Keratinocyte (primary cell): ENCODE measurements around the gene MS4A6E. TPM values are rescaled to one million over a fixed set of nuclear protein-coding genes. Genes with fewer than 3 reads are reported as not detected.

Experiments used
- DNase-seq: peaks from one replicate; pipeline ENCODE4 v3.0.0-alpha.2; 2011; ENCODE audit warnings: low read depth, missing footprints, low spot score
- FAIRE-seq: peaks from 2 replicates; lab custom pipeline; 2011; peaks lifted over from hg19 to GRCh38; lab: Jason Lieb, UNC
- H2AFZ ChIP-seq: 2 replicates; pipeline ENCODE4 v1.6.0; 2012; ENCODE audit warnings: low read length, control low read depth, inconsistent platforms; ENCODE audit not compliant: control insufficient read depth
- H3K27ac ChIP-seq: 2 replicates; pipeline ENCODE4 v1.5.1; 2011; ENCODE audit warnings: low read length; ENCODE audit not compliant: control insufficient read depth, insufficient read depth
- H3K27me3 ChIP-seq: 3 replicates; pipeline ENCODE4 v1.6.0; 2011; ENCODE audit warnings: low read length; ENCODE audit not compliant: control insufficient read depth, insufficient read depth; ENCODE audit errors: extremely low read depth
- H3K36me3 ChIP-seq, 2 experiments: 2 replicates in 1 of 2; 3 replicates in 1 of 2; pipeline ENCODE4 v1.5.1; 2011; ENCODE audit warnings: low read length in 2 of 2, mild to moderate bottlenecking in 1 of 2; ENCODE audit not compliant: control insufficient read depth in 2 of 2, insufficient read depth in 2 of 2; ENCODE audit errors: extremely low read depth in 1 of 2
- H3K4me1 ChIP-seq: 3 replicates; pipeline ENCODE4 v1.5.1; 2011; ENCODE audit warnings: low read length; ENCODE audit not compliant: control insufficient read depth, insufficient read depth; ENCODE audit errors: extremely low read depth
- H3K4me2 ChIP-seq: 3 replicates; pipeline ENCODE4 v1.6.0; 2011; ENCODE audit warnings: low read depth, low read length; ENCODE audit not compliant: control insufficient read depth, insufficient read depth; ENCODE audit errors: extremely low read depth
- H3K4me3 ChIP-seq, 3 experiments: fragments of 200-600 bp in 1 of 3; sonication (generic) in 1 of 3; 2 replicates in 2 of 3; 3 replicates in 1 of 3; pipeline ENCODE4 v1.5.1; 2011 to 2016; ENCODE audit warnings: low read length in 3 of 3, mild to moderate bottlenecking in 3 of 3, control low read depth in 2 of 3, inconsistent platforms in 1 of 3, low read depth in 1 of 3, mixed read lengths in 1 of 3, mixed run types in 1 of 3, moderate library complexity in 1 of 3; ENCODE audit not compliant: control insufficient read depth in 2 of 3, insufficient read depth in 2 of 3; ENCODE audit errors: extremely low read depth in 1 of 3
- H3K79me2 ChIP-seq: 2 replicates; pipeline ENCODE4 v1.6.0; 2012; ENCODE audit warnings: low read length; ENCODE audit not compliant: control insufficient read depth, insufficient read depth
- H3K9ac ChIP-seq: 3 replicates; pipeline ENCODE4 v1.6.0; 2011; ENCODE audit warnings: low read length; ENCODE audit not compliant: control insufficient read depth, insufficient read depth; ENCODE audit errors: extremely low read depth
- H3K9me1 ChIP-seq: 3 replicates; pipeline ENCODE4 v1.6.0; 2011; ENCODE audit warnings: low read length; ENCODE audit not compliant: control insufficient read depth, insufficient read depth; ENCODE audit errors: extremely low read depth
- H3K9me3 ChIP-seq: 2 replicates; pipeline ENCODE4 v1.5.1; 2012; ENCODE audit warnings: low read depth, low read length; ENCODE audit not compliant: control insufficient read depth
- H4K20me1 ChIP-seq: 3 replicates; pipeline ENCODE4 v1.6.0; 2011; ENCODE audit warnings: low read length; ENCODE audit not compliant: control insufficient read depth, insufficient read depth; ENCODE audit errors: extremely low read depth
- CTCF ChIP-seq, 3 experiments: IDR thresholded peaks in 1 of 3; conservative IDR thresholded peaks in 1 of 3; optimal IDR thresholded peaks in 1 of 3; 2 replicates in 2 of 3; 3 replicates in 1 of 3; pipeline versions ENCODE3 to v1.5.1; 2011; ENCODE audit warnings: low read length in 3 of 3, mild to moderate bottlenecking in 3 of 3, moderate library complexity in 2 of 3, control low read depth in 1 of 3, inconsistent platforms in 1 of 3; ENCODE audit not compliant: insufficient read depth in 2 of 3; ENCODE audit errors: extremely low read depth in 1 of 3
- EZH2 ChIP-seq: IDR thresholded peaks from one replicate; pipeline ENCODE4 v1.6.1; 2012; ENCODE audit warnings: inconsistent platforms, mild to moderate bottlenecking, low read length, moderate library complexity
- dilution Hi-C: fragments of 300-500 bp; cut with MboI; formaldehyde crosslinking; loops from one replicate; pipeline ENCODE4 v1.7.0; 2020; ENCODE audit warnings: low sequenced_read_pairs; ENCODE audit not compliant: extremely low pct_ligation_motif_present
- polyA plus RNA-seq, 5 experiments: library from polyadenylated mRNA; depleted of rRNA in 3 of 5; stranded (reverse) in 3 of 5; stranded (forward) in 1 of 5; unstranded in 1 of 5; fragments of >200 nt; gene quantifications; 1 replicate in 1 of 5; 2 replicates in 3 of 5; 3 replicates in 1 of 5; pipeline versions ENCODE4 v1.2.1 to v1.2.3, GENCODE V29; 2011 to 2012; ENCODE audit warnings: missing spikeins in 2 of 5, low read depth in 1 of 5, low replicate concordance in 1 of 5

Gene MS4A6E
- polyA plus RNA-seq, 1 donor (not counting 4 experiments of a cell fraction or from before 2014, with no cell fraction given), result not detected

GRCh38 chr11:60372767-60373166 lies 45.7 kb downstream of the MS4A6E start:
- DNase-seq (no peak), FAIRE-seq (no peak)
- no peaks in the 10 kb centered on the region for H3K27me3 ChIP-seq
- no peak overlapping the region for H3K4me3 ChIP-seq
- dilution Hi-C loops, result no loop called here
- H3K9ac ChIP-seq, result no peak overlapping the region
- H3K9me3 ChIP-seq, result peaks cover 2% of the 10 kb centered on the region
- no peak for TF ChIP-seq CTCF (optimal IDR thresholded peaks at IDR 0.05 in 1 of 3, IDR thresholded peaks at IDR 0.05 in 1 of 3, conservative IDR thresholded peaks at IDR 0.05 in 1 of 3; ENCODE audit: extremely low read depth in 1 of 3, insufficient read depth in 2 of 3, low read length in 3 of 3)
- TF ChIP-seq EZH2, result no peak
- H4K20me1 ChIP-seq, result no peaks in the 10 kb centered on the region
- no peaks in the 10 kb centered on the region for H3K79me2 ChIP-seq
- no peak overlapping the region for H3K4me2 ChIP-seq
- no peaks in the 10 kb centered on the region for H3K4me1 ChIP-seq
- no peaks in the 10 kb centered on the region for H3K36me3 ChIP-seq
- H3K27ac ChIP-seq, result no peak overlapping the region
- H3K9me1 ChIP-seq, result no peaks in the 10 kb centered on the region
- H2AFZ ChIP-seq, result no peak overlapping the region

- Histone ChIP-seq H3K4me2 (no peak overlapping the region), H4K20me1 (no peaks in the 10 kb centered on the region), H3K27me3 (no peaks in the 10 kb centered on the region), H3K79me2 (no peaks in the 10 kb centered on the region), H2AFZ (no peak overlapping the region), H3K4me3 (no peak overlapping the region), H3K27ac (no peak overlapping the region), H3K4me1 (no peaks in the 10 kb centered on the region), H3K36me3 (no peaks in the 10 kb centered on the region), H3K9ac (no peak overlapping the region), H3K9me3 (peaks cover 2% of the 10 kb centered on the region), H3K9me1 (no peaks in the 10 kb centered on the region)
- DNase-seq (no peak), FAIRE-seq (no peak)
- no peak for TF ChIP-seq CTCF (optimal IDR thresholded peaks at IDR 0.05 in 1 of 3, IDR thresholded peaks at IDR 0.05 in 1 of 3, conservative IDR thresholded peaks at IDR 0.05 in 1 of 3; ENCODE audit: extremely low read depth in 1 of 3, insufficient read depth in 2 of 3, low read length in 3 of 3)
- TF ChIP-seq EZH2, result no peak
- dilution Hi-C loops, result no loop called here
These were observed 48.3 kb downstream of the MS4A6E start for GRCh38 chr11:60375316-60375715.
